ENCODE results near the gene LEF1. TPM values are rescaled to one million over a fixed set of nuclear protein-coding genes. Genes with fewer than 3 reads are reported as not detected.

LEF1 gene
- total and polyA plus RNA-seq, 2 of the 8 experiments (the other 6 are each of a cell fraction or from before 2014, with no cell fraction given), result 2.6 to 5.2 TPM

DNA sequence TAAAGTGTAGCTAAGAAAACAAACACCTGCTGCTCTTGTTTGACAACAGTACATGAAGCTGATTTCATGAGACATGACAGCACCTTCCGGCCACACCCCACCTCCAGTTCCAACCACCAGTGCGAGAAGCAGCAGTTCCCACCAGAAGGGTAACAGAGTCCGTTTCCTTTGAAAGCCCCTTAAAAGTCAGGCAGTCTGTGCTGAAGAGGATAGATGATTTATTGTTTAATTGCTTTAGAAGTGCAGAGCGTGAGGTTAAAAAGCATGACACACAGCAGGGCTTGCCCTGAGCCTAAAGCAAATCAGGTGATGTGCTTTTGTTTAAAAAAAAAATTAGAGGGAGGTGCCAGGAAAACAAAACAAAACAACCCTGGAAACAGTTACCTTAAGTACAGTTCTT is 96.4 kb downstream of the LEF1 start (continued):
- no peak for TF ChIP-seq MAFK (IDR thresholded peaks at IDR 0.05; ENCODE audit: low read depth, low read length)
- no peak for TF ChIP-seq RXRA (IDR thresholded peaks at IDR 0.05; ENCODE audit: insufficient read depth, low read depth, low read length)

Measured in H1 (cell line).